NCI-H446 treated with DMSO at 0.1 percent for 48 hours (cell line): ENCODE measurements around the gene BPIFB6.

Source experiments
- DNase-seq: peaks from one replicate; lab custom pipeline; 2025; lab: John Stamatoyannopoulos, UW

The BPIFB6 gene

GRCh38 chr20:33016581-33017109 is 14.8 kb upstream of the BPIFB6 start:
- DNase-seq, result no peak

- DNase-seq, result no peak
Measured at GRCh38 chr20:33017542-33017941, 13.9 kb upstream of the BPIFB6 start.

DNA sequence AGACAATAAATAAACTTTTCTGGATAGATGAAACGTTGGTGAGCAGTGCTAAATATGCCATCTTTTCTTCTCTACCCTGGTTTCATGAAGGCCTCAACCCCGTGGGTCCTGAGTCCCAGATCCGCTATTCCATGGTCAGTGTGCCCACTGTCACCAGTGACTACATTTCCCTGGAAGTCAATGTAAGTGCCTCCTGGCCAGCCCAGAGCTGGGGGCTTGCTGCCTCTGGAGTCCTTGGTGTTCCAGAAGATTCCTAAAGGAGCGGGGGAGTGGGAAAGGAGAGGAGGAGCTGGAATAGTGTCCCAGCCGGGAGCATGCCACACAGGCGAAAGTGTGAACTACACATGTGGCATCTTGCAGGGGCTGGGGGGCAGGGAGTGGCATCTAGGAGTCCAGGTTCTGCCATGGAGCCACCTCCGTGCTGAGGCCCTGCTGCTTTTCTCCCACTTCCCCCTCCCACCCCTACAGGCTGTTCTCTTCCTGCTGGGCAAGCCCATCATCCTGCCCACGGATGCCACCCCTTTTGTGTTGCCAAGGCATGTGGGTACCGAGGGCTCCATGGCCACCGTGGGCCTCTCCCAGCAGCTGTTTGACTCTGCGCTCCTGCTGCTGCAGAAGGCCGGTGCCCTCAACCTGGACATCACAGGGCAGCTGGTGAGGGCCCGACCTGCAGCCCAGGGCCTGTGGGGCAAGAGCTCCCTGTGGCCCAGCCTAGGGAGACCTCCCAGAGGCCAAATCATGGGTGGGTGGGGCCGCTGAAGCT is 13.1 kb upstream of the BPIFB6 start:
- DNase-seq, result no peak

- DNase-seq, result no peak
Measured at GRCh38 chr20:33019465-33020277, 11.8 kb upstream of the BPIFB6 start.

- DNase-seq, result no peak
Measured at GRCh38 chr20:33020278-33021161, 10.9 kb upstream of the BPIFB6 start.

DNA sequence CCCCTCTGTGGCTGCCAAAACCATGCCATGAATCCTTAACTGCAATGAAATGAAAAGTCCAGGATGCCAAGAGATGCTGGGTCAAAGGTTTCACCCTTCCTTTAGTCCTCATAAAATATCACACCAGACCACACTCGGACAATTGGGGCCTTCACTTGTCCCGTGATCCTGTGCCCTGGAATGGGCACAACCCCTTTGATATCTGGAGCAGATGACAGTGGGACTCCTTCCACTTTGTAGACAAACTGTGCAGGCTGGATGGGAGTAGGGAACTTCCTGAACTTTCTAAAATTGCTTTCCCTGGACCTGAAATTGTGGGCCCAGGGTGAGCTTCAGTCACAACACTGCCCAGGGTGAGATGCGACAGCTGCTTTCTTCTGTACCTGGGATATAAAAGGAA is 9.6 kb upstream of the BPIFB6 start:
- no peak for DNase-seq

DNA sequence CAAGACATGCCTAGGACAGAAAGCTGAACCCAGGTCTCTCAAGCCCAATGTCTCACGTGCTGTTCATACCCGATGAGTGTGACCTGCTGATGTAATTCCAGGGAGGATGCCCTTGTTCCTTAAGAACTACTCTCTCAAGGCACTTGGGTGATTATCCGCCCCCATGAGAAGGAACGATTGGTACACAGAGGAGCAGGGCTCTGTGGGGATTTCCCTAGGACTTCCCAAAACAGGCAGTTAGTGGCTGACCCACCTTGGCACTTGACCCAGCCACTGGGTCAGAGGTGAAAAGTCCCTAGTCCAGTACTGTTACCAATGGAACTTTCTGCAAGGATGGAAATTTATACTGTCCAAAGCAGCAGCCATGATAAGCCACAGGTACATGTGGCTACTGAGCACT is 9.2 kb upstream of the BPIFB6 start:
- DNase-seq, result no peak

GRCh38 chr20:33022694-33023438 is 8.6 kb upstream of the BPIFB6 start:
- DNase-seq, result no peak

- no peak for DNase-seq
Measured at GRCh38 chr20:33023439-33024242, 7.8 kb upstream of the BPIFB6 start.

- no peak for DNase-seq
Measured at GRCh38 chr20:33024243-33024560, 7.2 kb upstream of the BPIFB6 start.

DNA sequence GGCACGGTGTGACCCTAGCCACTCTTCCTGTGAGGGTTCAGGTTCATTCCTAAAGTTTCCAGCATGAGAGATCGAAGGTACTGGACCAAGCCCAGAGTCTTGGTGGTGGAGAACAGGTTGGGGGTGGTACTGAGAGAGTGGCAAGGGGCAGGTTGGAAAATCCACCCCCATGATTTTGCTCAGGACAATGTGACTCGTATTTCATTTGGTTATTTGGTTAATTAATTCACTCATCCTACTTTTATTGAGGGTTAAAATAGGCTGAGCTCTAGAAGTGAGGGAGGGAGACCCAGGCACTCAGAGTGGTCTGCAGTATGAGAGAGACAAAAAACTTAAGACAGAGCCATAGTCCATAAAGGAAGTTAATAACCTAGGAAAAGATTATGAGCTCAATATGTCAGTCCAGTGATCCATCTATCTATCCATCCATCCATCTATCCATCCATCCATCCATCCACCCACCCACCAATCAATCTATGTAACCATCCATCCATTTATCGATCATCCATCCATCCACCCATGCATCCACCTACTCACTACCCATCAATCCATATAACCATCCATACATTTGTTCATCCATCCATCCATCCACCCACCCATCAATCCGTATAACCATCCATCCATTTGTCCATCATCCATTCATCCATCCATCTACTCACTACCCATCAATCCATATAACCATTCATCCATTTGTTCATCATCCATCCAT is 6.7 kb upstream of the BPIFB6 start:
- no peak for DNase-seq

GRCh38 chr20:33025318-33025876 is 6.1 kb upstream of the BPIFB6 start:
- DNase-seq, result no peak

- no peak for DNase-seq
Measured at GRCh38 chr20:33026072-33026778, 5.2 kb upstream of the BPIFB6 start.

DNA sequence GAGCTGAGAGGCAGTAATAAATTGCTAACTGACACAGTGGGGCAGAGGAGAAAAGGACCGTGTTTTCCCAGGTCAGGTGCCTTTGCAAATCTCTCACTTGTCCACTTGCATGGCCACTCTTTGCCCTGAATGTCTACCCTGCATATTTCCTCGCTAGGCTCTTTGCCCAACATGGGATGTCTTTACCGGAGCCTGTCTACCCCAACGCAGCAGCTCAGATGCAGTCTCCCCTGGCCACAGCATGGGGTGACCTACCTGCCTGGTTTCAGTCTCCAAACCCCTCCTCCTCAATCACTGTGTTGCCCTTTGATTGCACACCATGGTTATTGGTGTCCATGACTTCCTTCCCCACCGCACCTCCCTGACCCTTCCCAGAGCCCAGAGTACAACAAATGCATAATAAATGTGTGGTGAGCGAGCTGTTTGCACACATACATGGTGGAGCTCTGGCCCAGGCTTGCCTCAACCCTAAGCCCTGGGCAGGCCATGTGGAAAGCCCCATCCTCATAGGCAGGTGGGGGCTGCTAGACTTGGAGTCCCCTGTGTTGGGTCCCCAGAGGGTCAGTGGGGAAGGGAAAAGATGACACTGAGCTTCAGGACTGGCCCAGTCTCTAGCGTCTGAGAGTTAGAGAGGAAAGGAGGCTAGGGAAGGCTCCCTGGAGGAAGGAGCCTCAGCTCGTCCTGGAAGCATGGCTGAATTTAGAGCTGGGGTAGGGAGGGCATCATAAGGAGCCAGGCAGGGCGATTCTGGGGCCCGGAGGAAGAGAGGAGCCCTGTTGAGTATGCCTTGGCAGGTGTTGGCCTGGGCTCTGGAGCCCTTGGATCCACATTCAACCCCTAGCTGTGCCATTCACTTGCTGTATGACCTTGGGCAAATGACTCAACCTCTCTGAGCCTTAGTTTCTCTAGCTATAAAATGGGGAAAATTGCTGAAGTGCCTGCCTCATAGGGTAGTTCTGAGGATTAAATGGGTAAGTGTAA is 4.4 kb upstream of the BPIFB6 start:
- DNase-seq, result no peak

DNA sequence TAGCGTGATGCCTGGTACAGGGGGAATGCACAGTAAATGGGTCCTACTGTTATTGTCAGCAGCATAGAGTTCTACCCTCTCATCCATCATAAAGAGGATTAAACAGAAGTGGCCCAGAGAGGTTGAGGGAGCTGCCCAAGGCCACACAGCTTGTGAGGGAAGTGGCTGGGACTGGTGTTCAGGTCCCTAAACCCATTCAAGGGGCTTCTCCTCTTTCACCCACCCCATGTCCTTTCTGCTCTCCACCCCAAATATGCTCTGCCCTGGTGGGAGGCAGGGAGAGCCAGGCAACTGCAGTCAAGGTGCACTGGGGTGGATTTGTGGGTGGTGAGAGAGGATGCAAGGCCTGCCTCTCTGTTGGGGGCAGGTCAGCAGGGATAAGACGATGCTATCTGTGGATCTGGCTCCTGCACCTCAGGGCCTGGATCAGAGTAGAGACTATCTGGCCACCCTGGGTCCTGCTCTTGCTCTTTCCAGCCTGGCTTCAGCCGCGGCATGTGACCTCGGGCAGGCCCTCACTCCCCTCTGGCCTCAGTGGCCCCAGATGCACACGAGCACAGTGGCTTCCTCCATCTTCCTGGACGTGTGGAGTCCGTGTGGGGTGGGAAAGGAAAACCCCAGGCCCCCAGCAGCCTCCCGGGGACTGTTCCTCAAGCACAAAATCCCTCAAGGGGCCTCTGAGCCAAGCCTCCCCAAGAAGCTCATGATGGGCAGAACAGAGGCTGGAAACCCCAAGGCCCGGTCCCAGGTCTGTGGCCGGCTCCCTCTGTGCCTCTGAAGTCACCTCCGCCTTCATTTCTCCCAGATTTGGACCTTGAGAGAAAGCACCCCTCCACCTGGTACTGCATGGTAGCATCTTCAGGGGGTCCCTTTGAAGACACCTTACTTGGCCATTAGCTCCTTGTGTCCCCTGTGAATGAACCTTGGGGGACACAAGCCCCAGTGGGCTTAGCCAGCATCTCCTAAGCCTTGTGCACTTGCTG is 3.4 kb upstream of the BPIFB6 start:
- no peak for DNase-seq

DNA sequence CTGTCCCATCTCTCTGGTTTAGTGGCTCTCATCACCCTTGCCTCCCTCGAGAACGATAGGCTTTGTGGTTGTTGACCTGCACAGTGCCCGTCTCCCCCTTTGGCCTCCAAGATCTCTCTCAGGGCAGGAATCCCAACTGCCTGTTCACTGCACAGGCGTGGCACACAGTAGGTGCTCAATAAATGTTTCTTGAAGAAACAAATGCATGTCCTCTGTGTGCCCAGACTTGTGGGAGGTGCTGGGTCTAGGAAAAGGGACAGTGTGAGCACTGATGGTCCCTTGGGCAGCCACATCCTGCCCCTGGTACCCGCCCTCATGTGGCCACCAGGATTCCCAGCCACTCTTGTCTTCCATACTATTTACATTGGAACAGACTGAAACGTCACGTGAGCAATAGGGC is 2.6 kb upstream of the BPIFB6 start:
- DNase-seq, result no peak

GRCh38 chr20:33030076-33030475 is 1.4 kb upstream of the BPIFB6 start:
- DNase-seq, result no peak
